Activated CD4-positive, alpha-beta T cell treated with anti-CD3 and anti-CD28 coated beads, Interleukin-2, Interleukin-6, amounts not matched to agents 100 ng/mL and 50 ng/mL, durations not matched to agents 16 hours and 8 hours (primary cell): Measurements from ENCODE around the gene SEMA4C.
"Not testable (repeated sequence)": the region's sequence is repeated elsewhere in the genome, so short reads cannot be mapped to it uniquely, and the experiment has no call there.

Experiments used
- DNase-seq: peaks from one replicate; pipeline ENCODE4 v3.0.0-alpha.2; 2020

The SEMA4C gene

DNA sequence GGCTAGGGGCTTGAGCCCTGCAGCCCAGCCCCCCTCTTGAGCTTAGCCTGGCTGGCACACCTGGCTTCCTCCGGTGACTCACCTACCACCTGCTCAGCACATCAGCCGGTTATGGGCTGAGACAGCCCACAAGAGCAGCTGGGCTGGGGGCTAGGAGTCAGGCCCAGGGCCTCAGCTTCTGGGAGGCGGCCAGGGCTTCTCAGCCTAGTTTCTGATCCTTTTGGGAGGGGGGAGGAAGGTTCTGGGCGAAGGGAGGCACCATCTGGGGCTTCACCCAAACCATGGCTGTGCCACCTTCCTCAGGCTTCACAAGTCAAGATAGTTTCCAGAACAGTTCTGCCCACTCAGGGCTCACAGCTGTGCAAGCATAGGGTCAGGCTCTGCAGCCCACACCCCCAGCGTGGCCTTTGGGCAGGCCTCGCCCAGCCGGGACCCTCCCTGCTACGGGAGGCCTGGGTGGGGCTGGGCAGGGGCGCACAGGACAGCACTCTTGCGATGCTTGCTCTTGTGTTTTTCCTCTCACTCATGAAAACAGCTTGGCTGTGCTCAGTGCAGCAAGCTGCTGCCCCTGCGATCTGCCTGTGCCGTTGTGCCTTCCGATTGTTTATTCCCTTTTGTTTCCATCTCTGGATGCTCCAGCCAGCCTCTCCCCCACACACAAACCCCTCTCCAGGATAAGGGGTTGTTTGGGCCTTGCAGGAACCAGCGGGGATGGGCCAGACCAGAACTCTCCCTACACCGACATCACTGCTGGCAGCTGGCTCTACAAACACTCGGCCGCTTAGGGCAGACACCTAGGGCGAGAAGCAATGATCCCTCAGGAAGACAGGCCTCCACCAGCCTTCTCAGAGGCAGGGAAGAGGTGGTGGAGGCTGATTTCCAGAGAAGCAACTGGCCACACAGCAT, 26.1 kb upstream of the SEMA4C start:
- DNase-seq = no peak

DNA sequence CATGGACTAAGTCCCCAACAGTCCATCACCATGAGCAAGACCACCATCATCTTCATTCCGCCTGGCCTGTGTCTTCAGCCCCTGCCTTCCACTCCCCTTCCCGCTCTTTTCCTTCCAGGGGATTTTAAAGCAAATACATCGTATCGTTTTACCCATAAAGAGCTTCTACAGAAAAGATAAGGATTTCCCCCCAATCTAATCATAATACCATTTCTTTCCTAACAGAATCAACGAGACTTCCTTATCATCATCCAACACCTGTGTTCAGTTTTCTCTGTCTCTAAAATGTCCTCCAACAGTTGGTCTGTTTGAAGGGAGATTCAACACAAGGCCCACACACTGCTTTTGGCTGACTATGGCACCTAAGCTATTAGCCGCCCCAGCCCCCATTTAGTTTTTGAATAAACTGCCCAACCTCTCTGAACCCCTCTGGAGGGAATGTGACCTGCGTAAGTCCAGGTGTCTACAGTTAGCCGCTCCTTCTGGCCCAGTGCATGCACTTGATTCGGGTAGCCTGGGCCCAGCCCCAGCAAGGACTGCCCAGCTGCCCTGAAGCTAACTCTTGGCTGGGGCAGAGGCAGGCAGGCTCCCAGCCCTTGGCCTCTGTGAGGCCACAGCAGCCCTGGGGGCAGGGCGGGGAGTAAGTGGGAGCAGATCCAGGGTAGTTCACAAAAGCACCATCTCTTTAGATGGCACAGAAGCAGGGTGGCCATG, 25.3 kb upstream of the SEMA4C start:
- DNase-seq = no peak

DNA sequence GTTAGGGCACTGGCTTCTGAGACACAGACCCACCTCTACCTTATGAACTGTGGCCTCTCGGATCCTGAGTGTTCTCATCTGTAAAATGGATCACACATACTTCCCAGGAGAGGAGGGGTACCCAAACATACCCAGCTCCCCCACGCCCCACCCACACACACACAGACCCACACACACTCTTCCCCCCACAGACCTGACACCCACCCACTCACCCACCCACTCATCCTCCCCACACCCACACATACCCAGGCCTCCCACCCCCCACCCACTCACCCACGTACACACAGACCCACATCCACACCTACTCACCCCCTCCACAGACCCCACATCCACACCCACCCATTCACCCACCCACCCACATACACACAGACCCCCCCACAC, 24.3 kb upstream of the SEMA4C start:
- DNase-seq = no peak

DNA sequence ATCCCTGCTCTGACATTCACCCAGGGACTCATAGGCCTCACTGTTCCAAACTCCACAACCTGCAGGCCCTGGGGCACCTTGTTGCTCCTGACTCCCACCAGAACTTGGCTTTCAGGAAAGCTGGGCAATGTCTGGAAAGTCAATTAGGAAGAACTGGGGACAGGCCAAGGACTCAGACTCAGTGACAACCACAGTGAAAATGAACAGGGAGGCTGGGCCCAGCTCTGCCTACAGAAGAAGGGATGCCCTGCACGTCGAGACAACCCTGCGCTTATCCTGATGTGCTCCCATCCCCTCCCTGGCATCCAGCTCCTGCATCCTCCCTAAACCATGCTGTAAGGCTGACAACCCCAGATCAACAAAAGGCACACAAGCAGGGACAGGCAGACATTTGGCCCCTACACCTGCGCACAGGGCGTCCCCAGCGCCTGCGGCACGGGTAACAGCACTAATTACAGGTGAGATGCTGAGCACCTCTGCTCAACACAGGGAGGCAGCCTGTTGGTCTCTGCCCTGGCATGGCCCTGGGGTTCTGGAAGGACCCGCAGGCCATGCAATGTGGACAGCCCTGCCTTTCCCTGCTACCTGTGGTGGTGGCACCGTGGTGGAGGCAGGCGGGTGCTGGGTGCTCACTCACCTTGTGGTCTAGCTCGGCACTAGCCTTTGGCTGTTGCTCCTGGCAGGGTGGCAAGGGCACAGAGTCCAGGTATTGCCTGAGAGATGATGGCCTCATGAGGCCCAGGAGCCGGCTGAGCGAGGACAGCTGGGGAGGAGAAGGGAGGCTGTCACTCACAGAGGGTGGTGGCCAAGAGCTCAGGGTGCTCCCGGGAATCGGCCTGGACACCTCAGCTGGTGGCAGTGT, 23.6 kb upstream of the SEMA4C start:
- DNase-seq = no peak

DNA sequence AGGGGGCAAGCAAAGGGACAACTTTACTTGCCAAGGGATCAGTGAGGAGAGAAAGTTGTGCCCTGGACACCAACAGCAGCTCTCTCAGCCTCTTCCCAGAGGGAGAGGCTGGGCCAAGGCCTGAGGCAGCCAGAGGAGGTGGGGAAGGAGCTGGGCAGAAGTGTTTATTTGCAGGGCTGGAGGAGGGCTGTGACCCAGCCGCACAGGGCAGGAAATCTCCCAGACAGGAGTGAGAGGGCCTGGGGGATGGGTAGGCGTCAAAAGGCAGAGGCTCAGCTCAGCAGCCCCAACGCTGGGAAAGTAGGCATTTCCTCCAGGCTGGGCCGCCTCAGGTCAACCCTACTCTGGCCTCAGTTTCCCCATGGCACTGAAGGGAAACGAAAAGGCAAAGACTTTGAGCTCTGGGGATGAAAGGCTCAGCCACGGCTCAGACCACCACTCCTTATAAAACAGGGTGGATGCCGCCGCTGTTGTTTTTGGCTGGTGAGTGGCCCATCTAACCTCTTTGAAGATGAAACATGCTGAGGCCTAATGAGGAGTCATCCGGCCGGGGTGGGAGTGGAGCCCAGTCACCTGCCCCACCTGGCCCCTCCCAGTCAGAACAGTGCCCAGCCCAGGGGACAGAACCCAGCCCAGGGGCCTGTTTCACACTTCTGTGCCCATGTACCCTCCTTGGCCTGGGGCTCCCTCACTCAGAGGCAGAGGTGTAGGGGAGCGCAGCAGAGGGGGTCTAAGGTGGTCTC, 21.9 kb upstream of the SEMA4C start:
- DNase-seq = no peak

DNA sequence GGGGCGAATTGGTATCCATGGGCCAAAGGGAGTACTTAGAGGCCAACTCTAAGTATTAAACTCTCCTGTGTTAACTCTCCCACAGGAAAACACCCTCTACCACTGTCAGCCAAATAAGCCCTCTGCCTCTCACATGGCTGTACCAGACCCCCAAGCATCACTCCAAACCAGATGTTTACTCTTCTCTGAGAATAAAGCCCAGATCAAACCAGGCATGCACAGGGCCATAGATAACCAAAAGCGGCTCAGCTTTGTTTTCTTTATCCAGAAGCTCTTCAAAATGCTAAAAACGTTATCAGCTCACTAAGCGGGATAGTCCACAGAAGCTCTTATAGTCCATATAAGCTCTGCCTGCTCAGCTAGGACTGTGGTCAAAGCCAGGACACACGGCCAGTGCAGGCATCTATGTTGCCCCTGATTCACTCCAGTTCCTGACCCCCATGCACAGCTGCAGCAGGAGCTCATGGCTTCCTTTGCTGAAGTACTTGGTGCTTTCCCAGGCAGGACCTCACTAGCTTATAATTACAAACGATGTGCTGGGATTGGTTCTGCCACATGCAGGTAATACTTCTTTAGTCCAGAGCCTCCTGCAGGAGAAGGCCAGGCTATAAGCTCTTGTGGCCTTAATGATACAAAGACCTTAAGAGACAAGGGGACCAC, 21.0 kb upstream of the SEMA4C start:
- no peak for DNase-seq

DNA sequence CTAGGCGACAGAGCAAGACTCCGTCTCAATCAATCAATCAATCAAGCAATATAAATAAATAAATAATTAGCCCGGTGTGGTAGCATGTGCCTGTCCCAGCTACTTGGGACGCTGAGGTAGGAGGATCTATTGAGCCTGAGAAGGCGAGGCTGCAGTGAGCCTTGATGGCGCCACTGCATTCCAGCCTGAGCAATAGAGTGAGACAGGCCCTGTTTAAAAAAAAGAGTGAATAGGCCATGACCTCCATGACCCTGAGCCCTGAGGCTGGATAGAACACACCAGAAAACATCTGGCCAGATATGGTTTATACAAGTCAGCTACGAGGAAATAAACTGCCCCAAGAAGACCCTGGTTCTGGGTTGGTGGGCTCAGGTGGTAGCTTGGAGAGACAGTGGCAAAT, 20.4 kb upstream of the SEMA4C start:
- DNase-seq = no peak

DNA sequence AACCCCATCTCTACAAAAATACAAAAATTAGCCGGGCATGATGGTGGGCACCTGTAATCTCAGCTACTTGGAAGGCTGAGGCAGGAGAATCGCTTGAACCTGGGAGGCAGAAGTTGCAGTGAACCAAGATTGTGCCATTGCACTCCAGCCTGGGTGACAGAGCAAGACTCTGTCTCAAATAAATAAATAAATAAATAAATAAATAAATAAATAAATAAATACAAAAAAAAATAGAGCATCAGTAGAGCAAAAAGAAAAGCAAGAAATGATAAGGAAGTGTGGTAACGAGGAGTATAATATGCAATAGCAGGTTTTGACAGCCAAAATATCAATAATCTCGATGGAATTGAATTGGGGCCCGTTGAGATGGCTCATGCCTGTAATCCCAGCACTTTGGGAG, 19.6 kb upstream of the SEMA4C start:
- DNase-seq = not testable (repeated sequence)

DNA sequence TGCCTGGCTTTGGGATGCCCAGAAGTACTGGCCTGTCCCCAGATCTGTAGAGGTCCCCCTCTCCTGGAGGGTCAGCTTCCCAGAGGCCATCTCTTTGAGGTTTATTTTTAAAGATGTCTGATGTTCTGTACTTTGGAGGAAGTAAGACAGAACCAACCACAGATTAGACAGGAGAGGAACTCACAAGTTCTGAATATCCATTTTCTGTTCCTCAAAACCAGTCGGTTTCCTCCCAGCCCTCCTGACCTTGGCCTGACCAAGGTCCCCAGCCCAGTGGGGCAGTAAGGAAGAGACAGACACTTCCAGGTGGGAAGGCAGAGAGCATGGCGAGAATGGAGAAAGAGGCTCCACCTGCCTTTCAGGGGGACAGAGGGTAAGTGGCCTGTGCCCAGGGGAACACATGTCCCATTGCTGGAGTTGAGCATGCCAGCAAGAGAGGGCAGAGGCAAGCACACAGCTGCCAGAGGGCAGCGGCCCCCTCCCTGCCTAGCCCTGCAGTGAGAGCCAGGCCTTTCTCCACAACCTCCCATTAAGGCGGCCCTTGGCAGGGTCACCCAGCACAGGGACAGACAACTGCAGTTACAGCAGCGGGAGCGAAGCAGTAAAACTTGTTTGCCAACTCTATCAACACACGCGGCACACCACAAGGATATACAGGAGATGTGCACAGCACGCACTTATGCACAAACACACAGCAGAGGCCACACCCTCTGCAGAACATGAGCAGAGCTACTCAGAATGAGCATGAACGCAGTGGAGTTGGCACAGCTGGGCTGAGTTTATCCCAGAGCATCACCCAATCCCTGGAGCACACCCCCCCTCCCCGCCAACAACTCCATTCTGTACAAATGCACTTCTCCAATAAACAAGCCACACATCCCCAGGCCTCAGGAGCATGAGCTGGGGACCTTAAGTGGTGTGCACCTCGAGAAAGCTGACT, 18.5 kb upstream of the SEMA4C start:
- DNase-seq = no peak

DNA sequence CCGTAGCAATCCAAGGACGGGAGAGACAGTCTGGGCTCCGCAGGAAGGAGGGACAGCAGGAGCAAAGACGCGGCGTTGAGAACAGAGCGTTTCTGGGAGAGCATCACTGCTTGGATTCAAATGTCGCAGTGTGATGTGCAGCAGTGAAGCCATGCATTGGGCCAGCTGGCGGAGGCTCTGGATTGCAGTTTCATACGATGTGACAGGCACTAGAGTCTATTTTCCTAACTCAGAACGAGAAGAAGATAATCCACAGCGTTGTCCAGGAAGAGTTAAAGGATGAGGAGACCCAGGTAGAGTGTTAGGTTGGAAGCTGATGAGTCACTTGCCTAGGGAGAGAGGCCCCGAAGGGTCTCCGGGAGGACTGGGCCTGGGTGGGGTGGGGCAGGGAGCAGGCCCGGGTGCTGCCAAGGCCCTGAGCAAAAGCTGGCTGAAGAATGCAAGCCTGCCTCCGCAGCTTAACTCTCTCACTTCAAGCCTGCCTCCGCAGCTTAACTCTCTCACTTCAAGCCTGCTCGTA, 17.7 kb upstream of the SEMA4C start:
- DNase-seq = no peak

DNA sequence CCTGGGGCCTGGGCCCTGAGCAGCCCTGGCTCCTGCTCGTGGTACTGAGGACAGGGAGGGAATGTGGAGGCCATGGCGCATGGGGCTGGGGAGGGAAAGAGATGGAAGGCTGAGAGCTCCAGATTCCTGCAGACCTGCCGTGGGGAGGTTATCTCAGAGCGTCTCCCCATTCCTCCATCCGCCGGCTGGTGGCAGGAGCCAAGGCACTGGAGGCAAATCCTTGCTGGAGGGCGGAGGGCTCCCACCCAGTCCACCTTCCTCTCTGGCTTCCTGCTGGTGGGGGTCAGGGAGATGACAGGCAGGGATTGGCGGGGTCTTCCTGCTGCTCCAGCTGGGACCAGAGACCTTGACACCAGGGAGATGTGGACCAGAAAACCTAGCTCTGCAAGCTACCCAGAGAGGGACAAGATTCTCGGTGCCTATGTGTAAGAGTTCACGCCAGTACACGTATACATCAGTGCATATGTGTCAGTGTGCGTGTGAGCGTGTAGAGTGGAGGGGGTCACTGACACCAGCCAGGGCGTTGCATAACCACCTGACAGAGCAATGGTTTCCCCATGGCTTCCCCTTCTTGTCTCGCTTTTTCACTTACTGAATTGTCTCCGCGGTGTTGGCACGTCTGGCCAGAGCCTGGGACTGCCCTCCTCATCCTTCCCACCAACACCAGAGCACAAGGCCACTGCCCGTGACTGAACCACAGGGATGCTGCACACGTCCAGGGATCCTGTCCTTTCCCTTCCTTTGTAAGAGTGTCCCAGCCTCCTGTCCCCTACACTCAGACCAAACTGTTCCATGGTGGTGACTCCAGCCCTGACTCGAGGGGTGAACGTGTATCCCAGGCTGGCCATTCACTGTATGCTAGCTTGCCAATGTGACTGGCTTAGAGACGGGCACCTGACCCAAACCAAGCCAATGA, 15.8 kb upstream of the SEMA4C start:
- DNase-seq = no peak

DNA sequence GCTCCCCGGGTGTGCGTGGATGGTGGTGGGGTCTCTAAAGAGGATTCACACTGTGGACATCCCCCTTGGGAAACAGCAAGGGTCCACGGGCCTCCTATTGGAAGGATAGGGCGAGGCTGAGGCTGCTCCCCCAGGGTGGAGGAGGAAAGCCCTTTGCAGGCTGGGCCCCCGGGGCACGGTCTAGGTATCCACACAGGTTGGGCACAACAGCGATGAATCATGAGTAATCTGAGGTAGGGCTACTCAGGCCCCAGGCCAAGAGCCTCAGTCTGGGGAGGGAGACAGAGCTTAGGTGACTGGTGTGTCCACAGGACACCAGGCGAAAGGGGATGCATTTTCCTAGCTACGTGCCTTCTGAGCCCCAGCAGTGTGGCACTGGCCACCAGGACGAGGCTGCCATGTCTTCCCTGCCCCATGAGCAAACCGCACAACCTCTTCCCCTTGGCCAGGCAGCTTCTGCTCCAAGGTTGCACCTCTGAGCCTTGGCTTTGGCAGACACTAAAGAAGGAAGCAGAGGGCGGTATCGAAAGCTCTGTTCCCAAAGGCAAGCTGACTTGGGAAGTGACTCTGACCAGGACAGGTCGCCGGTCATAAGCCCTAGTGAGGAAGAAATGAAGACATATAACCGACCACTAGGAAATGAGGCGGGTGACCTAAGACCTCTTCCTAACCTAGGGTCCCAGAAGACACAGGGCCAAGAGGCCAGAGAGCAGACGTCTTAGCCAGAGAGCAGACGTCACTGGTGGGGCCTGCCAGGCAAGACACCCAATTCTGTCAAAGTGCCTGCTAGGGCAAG, 14.6 kb upstream of the SEMA4C start:
- DNase-seq = no peak

DNA sequence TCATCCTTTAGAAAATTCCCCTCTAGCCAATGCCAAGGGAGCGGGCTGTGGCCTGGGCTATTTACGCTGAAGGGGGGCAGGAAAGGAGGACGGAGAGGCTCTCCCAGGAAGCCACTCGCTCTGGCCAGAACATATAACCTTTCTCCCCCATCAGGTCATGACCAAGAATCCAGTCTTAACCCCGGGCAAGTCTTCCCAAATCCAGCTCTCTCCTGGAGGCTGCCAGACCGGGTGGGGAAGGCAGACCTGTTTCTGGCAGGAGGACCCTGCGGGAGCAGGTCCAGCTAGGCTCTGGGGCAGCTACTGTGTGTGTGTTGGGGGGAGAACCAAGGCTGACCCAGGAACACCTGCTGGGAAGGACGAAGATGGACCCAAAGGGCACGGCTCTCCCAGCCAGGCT, 13.4 kb upstream of the SEMA4C start:
- no peak for DNase-seq

DNA sequence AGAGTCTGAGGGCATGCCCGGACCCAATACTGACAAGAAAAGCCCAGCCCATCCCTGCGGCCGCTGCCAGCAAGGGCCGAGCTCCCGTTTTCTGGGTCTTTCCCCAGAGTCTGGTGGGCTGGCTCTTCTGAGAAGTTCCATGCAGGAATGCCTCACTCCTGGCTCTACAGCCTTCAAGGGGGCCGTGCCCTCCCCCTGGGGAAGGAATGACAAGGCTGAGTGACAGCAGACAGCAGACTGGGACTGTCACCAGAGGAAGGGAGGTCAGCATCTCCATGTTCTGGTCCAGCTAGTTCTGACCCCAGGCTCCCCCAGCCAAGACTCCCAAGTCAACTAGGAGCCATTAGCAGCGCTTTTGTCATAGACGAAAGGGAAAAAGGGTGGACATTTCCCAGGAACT, 13.0 kb upstream of the SEMA4C start:
- DNase-seq = no peak

DNA sequence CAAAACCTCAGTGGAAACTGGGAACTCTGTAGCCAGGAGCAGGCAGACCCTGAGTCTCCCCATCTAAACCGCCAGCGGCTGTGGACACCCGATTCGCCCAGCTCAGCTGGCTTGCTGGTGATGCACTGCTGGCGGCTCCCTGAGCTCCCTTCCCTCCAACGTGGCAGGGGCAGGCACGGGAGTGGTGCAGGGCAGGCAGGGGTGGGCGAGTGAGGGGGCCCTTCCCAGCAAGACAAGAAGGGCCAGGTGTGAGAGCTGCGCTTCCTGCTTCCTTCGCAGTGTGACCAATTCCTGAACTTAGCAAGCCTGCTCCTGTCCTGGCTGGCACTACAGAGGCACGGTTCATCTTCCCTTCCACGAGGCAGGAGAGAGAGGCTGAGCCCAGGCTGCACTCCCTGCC, 12.3 kb upstream of the SEMA4C start:
- DNase-seq = no peak

DNA sequence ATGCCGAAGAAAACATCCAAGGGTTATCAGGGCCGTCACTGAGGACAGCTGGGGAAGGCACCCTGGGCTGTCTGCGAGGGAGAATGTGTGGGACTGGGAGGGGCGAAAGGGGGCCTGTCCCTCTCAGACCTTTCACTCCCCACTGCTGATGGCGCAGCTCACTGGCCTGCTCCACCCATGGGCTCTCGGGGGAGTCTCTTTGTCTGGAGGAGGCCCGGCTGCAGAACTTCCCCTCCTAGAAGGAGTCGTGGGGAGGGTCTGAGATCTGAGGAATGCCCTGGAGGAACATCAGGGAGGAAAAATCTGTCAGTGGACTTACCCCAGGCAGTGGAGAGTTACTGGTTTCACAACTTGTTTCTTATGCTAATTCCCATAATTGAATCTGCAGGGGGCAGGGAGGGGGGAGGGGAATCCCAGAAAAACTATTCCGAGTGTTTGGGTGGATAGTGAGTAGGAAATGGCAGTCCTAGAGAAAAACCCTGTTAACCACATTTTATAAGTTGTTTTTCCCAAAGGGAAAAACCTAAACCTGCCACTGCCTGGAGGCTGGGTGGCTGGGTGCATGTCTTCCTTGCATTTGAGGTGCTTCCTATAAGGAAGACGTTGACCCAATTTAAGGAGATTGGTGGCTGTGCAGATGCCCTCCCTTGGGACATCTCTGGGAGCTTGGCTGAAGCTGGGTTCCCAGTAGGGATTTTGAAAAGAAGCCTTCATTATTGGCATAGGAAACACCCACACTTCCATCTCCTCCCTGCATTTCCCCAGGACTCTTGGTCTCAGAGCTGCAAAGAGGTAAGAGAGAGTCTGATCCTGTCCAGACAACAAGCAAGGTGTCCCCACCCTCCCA, 11.7 kb upstream of the SEMA4C start:
- no peak for DNase-seq

DNA sequence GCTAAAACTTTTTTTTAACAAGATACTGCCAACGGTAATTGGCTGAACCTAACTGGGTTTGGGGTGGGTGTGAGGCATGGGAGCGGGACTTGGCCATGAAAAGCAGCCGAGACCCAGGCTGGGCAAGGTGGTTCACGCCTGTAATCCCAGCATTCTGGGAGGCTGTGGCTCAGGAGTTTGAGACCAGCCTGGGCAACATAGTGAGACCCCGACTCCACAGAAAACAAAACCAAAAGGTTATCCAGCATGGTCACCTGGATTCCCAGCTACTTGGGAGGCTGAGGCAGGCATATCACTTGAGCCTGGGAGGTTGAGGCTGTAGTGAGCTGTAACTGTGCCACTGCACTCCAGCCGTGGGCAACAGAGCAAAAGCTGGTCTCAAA, 11.0 kb upstream of the SEMA4C start:
- no peak for DNase-seq

DNA sequence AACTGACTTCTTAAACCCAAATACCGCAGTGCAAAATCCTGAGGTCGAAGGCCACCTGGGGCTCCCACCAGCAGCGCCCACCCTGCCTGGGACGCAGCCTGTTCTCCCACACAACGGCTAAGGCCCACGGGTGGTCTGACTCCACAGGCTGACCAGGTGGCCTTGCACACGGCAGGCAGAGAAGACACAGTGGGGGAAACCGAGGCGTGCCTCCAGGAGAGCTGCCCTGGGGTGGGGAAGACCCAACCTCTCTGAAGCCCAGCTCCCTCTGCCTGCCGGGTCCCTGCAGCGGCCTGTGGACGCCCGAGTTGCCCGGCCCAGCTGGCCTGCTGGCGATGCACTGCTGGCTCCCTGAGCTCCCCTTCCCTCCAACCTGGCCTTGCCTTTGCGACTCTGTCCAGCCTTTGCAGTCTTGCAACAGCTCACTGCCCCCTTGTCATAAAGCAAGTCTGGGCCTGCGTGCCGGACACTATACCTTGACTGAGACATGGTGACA, 9.7 kb upstream of the SEMA4C start:
- DNase-seq = no peak
